Astrocyte of the spinal cord (primary cell): ENCODE data around the gene FTO.
A peak's percentile ranks its signal among the peaks of the same experiment; 100 is the strongest.

Experiments
- DNase-seq: peaks from one replicate; pipeline ENCODE4 v3.0.0; 2011; ENCODE audit warnings: low read depth, low spot score
- H3K4me3 ChIP-seq: 2 replicates; pipeline ENCODE4 v1.5.1; 2011; ENCODE audit warnings: low read depth, mild to moderate bottlenecking, low read length, moderate library complexity
- CTCF ChIP-seq: IDR thresholded peaks from 2 replicates; pipeline ENCODE4 v1.5.1; 2012; ENCODE audit warnings: low read depth, mild to moderate bottlenecking, low read length, inconsistent platforms
- in situ Hi-C: cut with HindIII; loops from 2 replicates; pipeline ENCODE4 v1.10.0; 2017; ENCODE audit warnings: low sequenced_read_pairs

The FTO gene

GRCh38 chr16:53773150-53773846 is 69.3 kb downstream of the FTO start:
- no peak overlapping the region for H3K4me3 ChIP-seq
- peak; percentile 71 for TF ChIP-seq CTCF
- in situ Hi-C loops, result no loop called here
- DNase-seq, result peak; percentile 84

- TF ChIP-seq CTCF, result no peak
- in situ Hi-C loops, result no loop called here
- no peak overlapping the region for H3K4me3 ChIP-seq
- peak; percentile 56 for DNase-seq
Observed at GRCh38 chr16:53773881-53774280, 69.9 kb downstream of the FTO start.

GRCh38 chr16:53775106-53775820 is 71.3 kb downstream of the FTO start:
- DNase-seq, result no peak
- in situ Hi-C loops, result no loop called here
- no peak overlapping the region for H3K4me3 ChIP-seq
- TF ChIP-seq CTCF, result no peak

DNA sequence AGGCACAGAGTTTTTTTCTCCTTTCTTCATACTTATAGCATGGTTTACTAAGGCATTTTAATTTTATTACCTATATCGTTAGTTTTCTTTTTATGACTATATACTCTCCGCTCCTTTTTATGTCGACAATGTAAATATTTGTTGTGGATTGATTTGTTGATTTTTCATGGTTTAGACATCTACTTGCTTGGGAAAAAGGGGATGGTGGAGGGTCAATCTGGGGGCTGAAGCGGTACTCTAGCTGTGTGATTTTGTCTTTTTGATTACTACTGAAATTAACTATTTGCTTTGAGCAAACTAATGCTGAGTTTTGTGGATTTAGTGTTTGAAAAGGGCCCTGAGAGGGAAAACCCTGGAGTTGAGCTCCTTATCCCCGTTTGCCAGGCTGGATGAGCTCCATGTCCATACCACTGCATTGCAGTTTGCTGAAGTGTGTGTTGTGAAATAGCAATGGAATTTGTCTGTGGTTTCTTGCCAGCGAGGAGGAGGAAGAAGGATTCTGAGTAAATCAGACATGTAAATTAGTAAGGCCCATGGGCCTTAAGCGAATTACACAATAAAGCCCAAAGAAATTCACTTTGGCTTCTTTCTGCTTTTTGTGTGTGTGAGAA is 72.0 kb downstream of the FTO start:
- DNase-seq, result peak; percentile 90
- no peak for TF ChIP-seq CTCF
- in situ Hi-C loops, result no loop called here
- H3K4me3 ChIP-seq, result no peak overlapping the region

DNA sequence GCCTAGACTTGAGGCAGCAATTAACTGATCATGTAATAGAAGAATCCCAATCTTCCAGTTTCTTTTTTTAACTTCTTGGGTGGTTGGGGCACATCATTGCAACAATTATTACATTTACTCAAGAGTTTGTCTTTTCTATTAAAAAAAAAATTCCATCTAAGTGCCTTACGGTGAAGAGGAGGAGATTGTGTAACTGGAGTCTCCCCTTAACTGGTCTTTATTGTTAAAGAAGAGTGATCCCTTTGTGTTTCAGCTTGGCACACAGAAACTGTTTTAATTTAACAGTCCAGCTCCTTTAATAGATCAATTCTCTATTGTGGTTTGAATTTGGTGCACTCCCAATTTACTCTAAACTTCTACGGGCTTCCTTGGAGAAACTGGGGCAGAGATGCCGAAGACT is 75.2 kb downstream of the FTO start:
- no peak for TF ChIP-seq CTCF
- in situ Hi-C loops, result no loop called here
- H3K4me3 ChIP-seq, result no peak overlapping the region
- DNase-seq, result no peak

DNA sequence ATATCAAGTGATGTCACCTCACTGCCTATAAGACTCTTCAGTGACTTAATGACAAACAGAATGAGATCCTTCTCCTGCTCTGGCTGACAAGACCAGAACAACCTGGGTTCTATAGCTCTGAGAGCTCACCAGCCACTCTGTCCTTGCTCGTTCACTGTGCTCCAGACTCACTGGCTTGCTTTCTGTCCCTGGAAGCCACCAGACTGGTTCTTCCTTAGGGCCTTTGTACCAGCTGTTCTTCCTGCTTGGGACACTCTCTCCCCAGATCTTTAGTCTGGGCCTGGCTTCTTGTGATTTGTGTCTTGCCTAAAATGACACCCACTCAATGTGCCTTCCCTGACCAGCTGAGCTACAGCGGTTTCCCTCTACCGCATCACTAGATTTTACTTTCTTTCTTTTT is 76.1 kb downstream of the FTO start:
- H3K4me3 ChIP-seq, result no peak overlapping the region
- no peak for DNase-seq
- in situ Hi-C loops, result no loop called here
- no peak for TF ChIP-seq CTCF
